OCI-M1 (cell line): ENCODE measurements around the gene CMBL.
"Not testable (repeated sequence)": the region's sequence is repeated elsewhere in the genome, so short reads cannot be mapped to it uniquely, and the experiment has no call there.

Source experiments
- DNase-seq: peaks from one replicate; lab custom pipeline; 2025; lab: John Stamatoyannopoulos, UW

Gene CMBL

GRCh38 chr5:10333154-10334006 lies 25.7 kb upstream of the CMBL start:
- DNase-seq, result peak; percentile 25

- no peak for DNase-seq
These were observed 24.6 kb upstream of the CMBL start for GRCh38 chr5:10332301-10332700.

GRCh38 chr5:10331341-10331796 lies 23.7 kb upstream of the CMBL start:
- no peak for DNase-seq

- DNase-seq, result no peak
These were observed 23.0 kb upstream of the CMBL start for GRCh38 chr5:10330511-10331230.

- DNase-seq, result no peak
These were observed 22.2 kb upstream of the CMBL start for GRCh38 chr5:10329820-10330481.

- no peak for DNase-seq
These were observed 21.7 kb upstream of the CMBL start for GRCh38 chr5:10329446-10329819.

- DNase-seq, result no peak
These were observed 20.6 kb upstream of the CMBL start for GRCh38 chr5:10328323-10328722.

- peak; percentile 61 for DNase-seq
These were observed 17.0 kb upstream of the CMBL start for GRCh38 chr5:10324518-10325370.

GRCh38 chr5:10323588-10324488 lies 16.1 kb upstream of the CMBL start:
- DNase-seq, result peak; percentile 76

- no peak for DNase-seq
These were observed 14.2 kb upstream of the CMBL start for GRCh38 chr5:10321882-10322281.

GRCh38 chr5:10320793-10321192 lies 13.1 kb upstream of the CMBL start:
- peak; percentile 90 for DNase-seq

GRCh38 chr5:10319202-10319851 lies 11.6 kb upstream of the CMBL start:
- peak; percentile 94 for DNase-seq

GRCh38 chr5:10317825-10318682 lies 10.4 kb upstream of the CMBL start:
- DNase-seq, result peak; percentile 30

- no peak for DNase-seq
These were observed 8.3 kb upstream of the CMBL start for GRCh38 chr5:10315824-10316509.

GRCh38 chr5:10315201-10315600 lies 7.5 kb upstream of the CMBL start:
- no peak for DNase-seq

- DNase-seq, result peak; percentile 39
These were observed 4.1 kb upstream of the CMBL start for GRCh38 chr5:10311595-10312425.

GRCh38 chr5:10310835-10311570 lies 3.3 kb upstream of the CMBL start:
- not testable (repeated sequence) for DNase-seq
